Amygdala (tissue), 56 donors: Measurements from ENCODE around the gene MMP14.

Experiments used
- DNase-seq, 56 donors: peaks; one replicate each; lab custom pipeline; 2025; lab: John Stamatoyannopoulos, UW

MMP14 gene

GRCh38 chr14:22882064-22882463 is 45.7 kb downstream of the MMP14 start:
- no peak for DNase-seq

- peak in 22 of 56 donors; percentile 9 to 78 (median 28) for DNase-seq
Measured at GRCh38 chr14:22882529-22883172, 46.3 kb downstream of the MMP14 start.

- peak in 5 of 56 donors; percentile 8 to 37 (median 12) for DNase-seq
Measured at GRCh38 chr14:22883173-22883976, 47.0 kb downstream of the MMP14 start, which contains the start of gene REM2. REM2 (plus strand) TSS chr14:22883222; CDS start chr14:22883288, 66 bp downstream.

- peak in 1 of 56 donors; percentile 8 for DNase-seq
Measured at GRCh38 chr14:22884076-22884737, 47.8 kb downstream of the MMP14 start.

- no peak for DNase-seq
Measured at GRCh38 chr14:22884738-22885523, 48.5 kb downstream of the MMP14 start.

GRCh38 chr14:22885975-22886374 is 49.6 kb downstream of the MMP14 start:
- no peak for DNase-seq

GRCh38 chr14:22886500-22887259 is 50.3 kb downstream of the MMP14 start:
- DNase-seq: peak in 19 of 56 donors; percentile 6 to 48 (median 21)

- DNase-seq: no peak
Measured at GRCh38 chr14:22887260-22887989, 51.0 kb downstream of the MMP14 start.

- DNase-seq: no peak
Measured at GRCh38 chr14:22887990-22888378, 51.6 kb downstream of the MMP14 start.

GRCh38 chr14:22888662-22889061 is 52.3 kb downstream of the MMP14 start:
- no peak for DNase-seq

GRCh38 chr14:22890416-22890815 is 54.0 kb downstream of the MMP14 start:
- DNase-seq: no peak

- no peak for DNase-seq
Measured at GRCh38 chr14:22892488-22892887, 56.1 kb downstream of the MMP14 start.

- DNase-seq: no peak
Measured at GRCh38 chr14:22893706-22894105, 57.3 kb downstream of the MMP14 start.

- DNase-seq: no peak
Measured at GRCh38 chr14:22895402-22895801, 59.0 kb downstream of the MMP14 start.

GRCh38 chr14:22896356-22896755 is 60.0 kb downstream of the MMP14 start:
- DNase-seq: peak in 1 of 56 donors; percentile 7

GRCh38 chr14:22896760-22897159 is 60.4 kb downstream of the MMP14 start:
- DNase-seq: no peak

- no peak for DNase-seq
Measured at GRCh38 chr14:22897357-22897756, 61.0 kb downstream of the MMP14 start.
